Thyroid gland (tissue), 4 donors: ENCODE measurements around the gene DOCK9. TPM values are rescaled to one million over a fixed set of nuclear protein-coding genes. Genes with fewer than 3 reads are reported as not detected.
A peak's percentile ranks its signal among the peaks of the same experiment; 100 is the strongest.

ENCODE experiments used
- DNase-seq, 2 donors: peaks; one replicate each; pipeline ENCODE4 v3.0.0-alpha.2; 2019
- H3K27ac ChIP-seq, 3 donors: fragments of 200-600 bp; sonication (generic); 1 replicate in 2 of 3; 2 replicates in 1 of 3; pipeline ENCODE4 v1.5.1; 2016 to 2019; ENCODE audit warnings: mild to moderate bottlenecking in 1 of 3, moderate library complexity in 1 of 3
- H3K27me3 ChIP-seq: fragments of 200-600 bp; sonication (generic); one replicate; pipeline ENCODE4 v1.5.1; 2019
- H3K36me3 ChIP-seq, 2 donors: fragments of 200-600 bp; sonication (generic); one replicate each; pipeline ENCODE4 v1.5.1; 2016 to 2019
- H3K4me1 ChIP-seq, 2 donors: fragments of 200-600 bp; sonication (generic); one replicate each; pipeline ENCODE4 v1.5.1; 2017 to 2019
- H3K4me3 ChIP-seq, 3 donors: fragments of 200-600 bp; sonication (generic); replicated peaks in 1 of 3; 1 replicate in 2 of 3; 2 replicates in 1 of 3; pipeline ENCODE4 v1.5.1; 2016; ENCODE audit warnings: mild to moderate bottlenecking in 1 of 3
- H3K9me3 ChIP-seq: fragments of 200-600 bp; sonication (generic); one replicate; pipeline ENCODE4 v1.5.1; 2017
- CTCF ChIP-seq, 6 experiments: fragments of 200-600 bp in 3 of 6; fragments of 450-650 bp in 3 of 6; sonication (generic) in 3 of 6; IDR thresholded peaks; one replicate each; pipeline ENCODE4 v1.5.1; 2016 to 2019; ENCODE audit warnings: antibody characterized with exemption in 6 of 6, mild to moderate bottlenecking in 2 of 6, inconsistent platforms in 1 of 6, moderate library complexity in 1 of 6
- POLR2A ChIP-seq, 2 donors: fragments of 450-650 bp; IDR thresholded peaks; one replicate each; pipeline ENCODE4 v1.6.1; 2017; ENCODE audit warnings: antibody characterized with exemption in 2 of 2, mild to moderate bottlenecking in 2 of 2, moderate library complexity in 1 of 2
- WGBS, 2 donors: methylation state at CpG; one replicate each; pipeline ENCODE4 v1.1.5; 2017; 5-methylcytosine and 5-hydroxymethylcytosine counted together
- intact Hi-C: fragments of 100-400 bp; cut with DNase I; formaldehyde crosslinking; loops from one replicate; pipeline ENCODE4 v1.15.1; 2023
- total RNA-seq, 4 donors: library from RNA; depleted of rRNA; stranded (reverse); fragments of >200 nt; gene quantifications; one replicate each; pipeline ENCODE4 v1.2.3, GENCODE V29; 2016

DOCK9 gene
- total RNA-seq, 4 donors from 2014 or later, result 126 to 240 (median 160) TPM

- TF ChIP-seq POLR2A (IDR thresholded peaks at IDR 0.05) (no peak), CTCF (IDR thresholded peaks at IDR 0.05) (no peak)
- Histone ChIP-seq H3K4me3 (peak overlapping the region in 1 of 3 donors; percentile 11), H3K27ac (peak overlapping the region; percentile 56 to 76 (median 60)), H3K4me1 (peaks cover 56 to 63% of the 10 kb centered on the region in 2 donors), H3K9me3 (no peaks in the 10 kb centered on the region), H3K36me3 (no peaks in the 10 kb centered on the region), H3K27me3 (no peaks in the 10 kb centered on the region)
- no peak for DNase-seq
- intact Hi-C loops, result loop anchor here (10.0 kb wide), 1 partner anchor 58 kb away; no protein-coding TSS in a partner anchor
Measured at GRCh38 chr13:98976338-98976737, 1.5 kb downstream of the DOCK9 start.

GRCh38 chr13:98975822-98976261, 2.0 kb downstream of the DOCK9 start:
- intact Hi-C loops, result loop anchor here (10.0 kb wide), 1 partner anchor 59 kb away; no protein-coding TSS in a partner anchor
- H3K27me3 ChIP-seq, result no peaks in the 10 kb centered on the region
- no peaks in the 10 kb centered on the region for H3K9me3 ChIP-seq
- peaks cover 56 to 65% of the 10 kb centered on the region in 2 donors for H3K4me1 ChIP-seq
- TF ChIP-seq POLR2A (IDR thresholded peaks at IDR 0.05) (peak in 1 of 2 donors; percentile 6), CTCF (IDR thresholded peaks at IDR 0.05) (no peak)
- no peaks in the 10 kb centered on the region for H3K36me3 ChIP-seq
- whole genome bisulfite sequencing, 2 donors, result 23 to 29% methylated on average over 5 of the region's 5 CpGs
- peak overlapping the region; percentile 56 to 76 (median 60) for H3K27ac ChIP-seq
- DNase-seq, result peak in 1 of 2 donors; percentile 33
- peak overlapping the region in 1 of 3 donors; percentile 11 for H3K4me3 ChIP-seq

DNA sequence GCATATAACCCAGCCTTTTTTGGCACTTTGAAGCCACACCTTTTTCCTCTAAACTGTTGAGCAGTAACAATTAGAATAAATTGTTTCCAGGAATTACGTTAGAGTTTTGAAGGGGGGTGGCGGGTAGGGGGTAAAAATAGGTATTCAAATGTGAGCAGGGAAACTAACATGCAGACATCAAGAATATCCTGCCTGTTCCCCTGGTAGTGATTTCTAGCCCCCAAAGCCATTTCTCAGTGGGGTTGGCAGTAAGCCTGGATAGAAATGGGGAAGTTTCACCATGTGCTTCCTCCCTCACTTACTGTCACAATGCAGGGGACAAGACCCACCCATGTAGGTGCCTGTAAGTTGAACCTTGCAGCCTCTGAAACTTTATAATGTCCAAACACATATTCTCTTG, 3.8 kb downstream of the DOCK9 start:
- DNase-seq, result no peak
- Histone ChIP-seq H3K4me1 (peaks cover 64 to 74% of the 10 kb centered on the region in 2 donors), H3K4me3 (no peak overlapping the region), H3K36me3 (no peaks in the 10 kb centered on the region), H3K27ac (peak overlapping the region in 2 of 3 donors; percentile 56 to 76), H3K9me3 (no peaks in the 10 kb centered on the region), H3K27me3 (no peaks in the 10 kb centered on the region)
- intact Hi-C loops, result loop anchor here (10.0 kb wide), 1 partner anchor 61 kb away; no protein-coding TSS in a partner anchor
- 57 to 78% methylated on average over 2 of the region's 2 CpGs for WGBS, 2 donors
- TF ChIP-seq POLR2A (IDR thresholded peaks at IDR 0.05) (peak in 1 of 2 donors; percentile 6), CTCF (IDR thresholded peaks at IDR 0.05) (no peak)

DNA sequence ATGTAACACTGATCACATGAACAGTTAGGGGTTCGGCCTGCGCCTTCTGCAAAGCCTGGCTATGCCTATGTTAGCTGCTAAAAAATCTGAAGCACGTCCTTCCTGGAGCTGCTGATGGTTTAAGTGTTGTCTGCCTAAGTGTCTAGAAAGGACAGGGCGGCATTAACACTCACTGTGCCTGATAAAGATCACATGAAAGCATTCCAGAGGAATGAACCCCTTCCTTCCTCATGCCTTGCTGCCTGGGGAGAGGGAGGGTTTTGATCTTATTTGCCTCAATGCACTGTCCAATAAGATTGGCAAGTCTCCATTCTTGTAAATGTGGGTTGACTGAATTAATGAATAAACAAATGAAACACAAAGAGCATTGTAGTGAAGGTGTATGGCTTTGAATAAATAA, 5.2 kb downstream of the DOCK9 start:
- no peaks in the 10 kb centered on the region for H3K9me3 ChIP-seq
- H3K27me3 ChIP-seq, result no peaks in the 10 kb centered on the region
- intact Hi-C loops, result loop anchor here (10.0 kb wide), 1 partner anchor 62 kb away; no protein-coding TSS in a partner anchor
- 42 to 56% methylated on average over 4 of the region's 4 CpGs for WGBS, 2 donors
- H3K36me3 ChIP-seq, result no peaks in the 10 kb centered on the region
- H3K4me3 ChIP-seq, result no peak overlapping the region
- peaks cover 56 to 65% of the 10 kb centered on the region in 2 donors for H3K4me1 ChIP-seq
- peak overlapping the region; percentile 24 to 66 (median 38) for H3K27ac ChIP-seq
- no peak for DNase-seq
- TF ChIP-seq POLR2A (IDR thresholded peaks at IDR 0.05) (no peak), CTCF (IDR thresholded peaks at IDR 0.05) (no peak)

- H3K4me1 ChIP-seq, result peaks cover 51 to 60% of the 10 kb centered on the region in 2 donors
- intact Hi-C loops, result loop anchor here (10.0 kb wide), 1 partner anchor 63 kb away; no protein-coding TSS in a partner anchor
Measured at GRCh38 chr13:98972059-98972458, 5.8 kb downstream of the DOCK9 start.

More at GRCh38 chr13:98972059-98972458, 5.8 kb downstream of the DOCK9 start:
- Histone ChIP-seq H3K27ac (peak overlapping the region; percentile 24 to 66 (median 38)), H3K4me3 (no peak overlapping the region), H3K9me3 (no peaks in the 10 kb centered on the region), H3K27me3 (no peaks in the 10 kb centered on the region), H3K36me3 (no peaks in the 10 kb centered on the region)
- WGBS, 2 donors, result 65 to 66% methylated on average over 3 of the region's 3 CpGs
- DNase-seq, result no peak
- TF ChIP-seq POLR2A (IDR thresholded peaks at IDR 0.05), result no peak
- no peak for TF ChIP-seq CTCF (IDR thresholded peaks at IDR 0.05)
